GM23248 (cell line): ENCODE results near the gene NPFFR1.

Experiments used
- EZH2 ChIP-seq: fragments of 200-600 bp; sonication (generic); IDR thresholded peaks from 2 replicates; pipeline ENCODE4 v1.6.1; 2018; ENCODE audit warnings: antibody characterized with exemption, mild to moderate bottlenecking; ENCODE audit not compliant: insufficient read depth, poor library complexity, severe bottlenecking
- EZH2phosphoT487 ChIP-seq: fragments of 200-600 bp; sonication (generic); IDR thresholded peaks from 2 replicates; pipeline ENCODE4 v1.6.1; 2018; ENCODE audit warnings: antibody characterized with exemption, moderate library complexity, mild to moderate bottlenecking, low read depth; ENCODE audit not compliant: insufficient read depth

- no peak for TF ChIP-seq EZH2phosphoT487
- no peak for TF ChIP-seq EZH2
These were observed 46.9 kb upstream of the NPFFR1 start for GRCh38 chr10:70330671-70331070.
